Loucy (cell line): ENCODE results near the gene CANT1.

Source experiments
- H2AFZ ChIP-seq: fragments of 200-600 bp; sonication (generic); 2 replicates; pipeline ENCODE4 v1.6.0; 2016; ENCODE audit warnings: antibody characterized with exemption, mild to moderate bottlenecking, low read length, moderate library complexity
- H3F3A ChIP-seq: fragments of 200-600 bp; 2 replicates; pipeline ENCODE4 v1.6.0; 2016; ENCODE audit warnings: antibody characterized with exemption, low read depth, mild to moderate bottlenecking
- H3K27me3 ChIP-seq: fragments of 200-600 bp; sonication (generic); 2 replicates; pipeline ENCODE4 v1.6.1; 2014; ENCODE audit warnings: low read length, mild to moderate bottlenecking; ENCODE audit not compliant: insufficient read depth, poor library complexity, severe bottlenecking
- H3K36me3 ChIP-seq: fragments of 200-600 bp; sonication (generic); 2 replicates; pipeline ENCODE4 v1.6.1; 2016; ENCODE audit warnings: low read length; ENCODE audit not compliant: insufficient read depth
- H3K4me1 ChIP-seq: fragments of 200-600 bp; sonication (generic); 2 replicates; pipeline ENCODE4 v1.5.1; 2014; ENCODE audit warnings: low read length, mild to moderate bottlenecking; ENCODE audit not compliant: insufficient read depth, poor library complexity, severe bottlenecking
- H3K4me2 ChIP-seq: fragments of 200-600 bp; sonication (generic); 2 replicates; pipeline ENCODE4 v1.6.0; 2014; ENCODE audit warnings: antibody characterized with exemption, low read length, low read depth, mild to moderate bottlenecking; ENCODE audit not compliant: poor library complexity, severe bottlenecking
- H3K4me3 ChIP-seq: fragments of 200-600 bp; sonication (generic); 2 replicates; pipeline ENCODE4 v1.5.1; 2014; ENCODE audit warnings: low read length, mild to moderate bottlenecking, mixed read lengths; ENCODE audit not compliant: poor library complexity, severe bottlenecking
- H3K79me2 ChIP-seq: fragments of 200-600 bp; sonication (generic); 2 replicates; pipeline ENCODE4 v1.6.1; 2014; ENCODE audit warnings: low read length; ENCODE audit not compliant: insufficient read depth
- H3K9ac ChIP-seq: fragments of 200-600 bp; sonication (generic); 2 replicates; pipeline ENCODE4 v1.6.0; 2014; ENCODE audit warnings: mild to moderate bottlenecking, low read depth, low read length, moderate library complexity; ENCODE audit not compliant: poor library complexity, severe bottlenecking
- H3K9me2 ChIP-seq: fragments of 200-600 bp; sonication (generic); replicated peaks from 2 replicates; pipeline ENCODE4 v1.6.1; 2016; ENCODE audit warnings: low read depth, low read length, mixed read lengths
- H3K9me3 ChIP-seq: fragments of 200-600 bp; sonication (generic); 2 replicates; pipeline ENCODE4 v1.6.1; 2014; ENCODE audit warnings: mild to moderate bottlenecking, antibody characterized with exemption, low read length, low read depth; ENCODE audit not compliant: insufficient read depth
- H4K20me1 ChIP-seq: fragments of 200-600 bp; sonication (generic); 2 replicates; pipeline ENCODE4 v1.6.0; 2014; ENCODE audit warnings: antibody characterized with exemption, low read length, mild to moderate bottlenecking; ENCODE audit not compliant: insufficient read depth, poor library complexity, severe bottlenecking
- CTCF ChIP-seq: fragments of 200-600 bp; sonication (generic); conservative IDR thresholded peaks from 2 replicates; pipeline ENCODE4 v1.5.1; 2014; ENCODE audit warnings: mild to moderate bottlenecking, antibody characterized with exemption, low read length
- EZH2phosphoT487 ChIP-seq: fragments of 200-600 bp; IDR thresholded peaks from 2 replicates; pipeline ENCODE4 v1.6.1; 2018; ENCODE audit warnings: antibody characterized with exemption, mild to moderate bottlenecking, moderate library complexity, borderline replicate concordance

CANT1 gene

GRCh38 chr17:79009397-79010303, at the start of gene CANT1:
TSS of gene CANT1 (minus strand) at chr17:79009764. CDS start at chr17:78997622, 12,142 bp downstream.
- Histone ChIP-seq H3F3A (no peaks in the 10 kb centered on the region), H3K9ac (peak within 1 kb of the TSS; percentile 96), H3K4me3 (peak within 1 kb of the TSS; percentile 95), H3K4me2 (peak within 1 kb of the TSS; percentile 97), H3K79me2 (peaks cover 47% of the 10 kb centered on the region), H3K27me3 (no peaks in the 10 kb centered on the region), H3K9me3 (no peaks in the 10 kb centered on the region), H4K20me1 (peaks cover 31% of the 10 kb centered on the region), H3K36me3 (no peaks in the 10 kb centered on the region), H2AFZ (peak within 1 kb of the TSS; percentile 98), H3K4me1 (peaks cover 43% of the 10 kb centered on the region), H3K9me2 (no peaks in the 10 kb centered on the region)
- TF ChIP-seq EZH2phosphoT487, result no peak
- no peak for TF ChIP-seq CTCF

- no peaks in the 10 kb centered on the region for H3K9me2 ChIP-seq
- H2AFZ ChIP-seq, result no peak overlapping the region
- H3K4me2 ChIP-seq, result no peak overlapping the region
- no peaks in the 10 kb centered on the region for H3K79me2 ChIP-seq
- H3K9ac ChIP-seq, result no peak overlapping the region
- H3K9me3 ChIP-seq, result no peaks in the 10 kb centered on the region
- no peaks in the 10 kb centered on the region for H3K4me1 ChIP-seq
- no peak for TF ChIP-seq EZH2phosphoT487
- TF ChIP-seq CTCF, result no peak
- H3K36me3 ChIP-seq, result no peaks in the 10 kb centered on the region
- H3K27me3 ChIP-seq, result no peaks in the 10 kb centered on the region
- H3F3A ChIP-seq, result no peaks in the 10 kb centered on the region
- no peak overlapping the region for H3K4me3 ChIP-seq
- no peaks in the 10 kb centered on the region for H4K20me1 ChIP-seq
These were observed 48.3 kb upstream of the CANT1 start for GRCh38 chr17:79057737-79058385.

GRCh38 chr17:79055197-79055596, 45.6 kb upstream of the CANT1 start:
- H3K9me2 ChIP-seq, result no peaks in the 10 kb centered on the region
- H3F3A ChIP-seq, result no peaks in the 10 kb centered on the region
- H4K20me1 ChIP-seq, result no peaks in the 10 kb centered on the region
- H3K36me3 ChIP-seq, result no peaks in the 10 kb centered on the region
- no peaks in the 10 kb centered on the region for H3K9me3 ChIP-seq
- no peaks in the 10 kb centered on the region for H3K4me1 ChIP-seq
- H3K9ac ChIP-seq, result no peak overlapping the region
- no peak overlapping the region for H2AFZ ChIP-seq
- TF ChIP-seq CTCF, result no peak
- no peak for TF ChIP-seq EZH2phosphoT487
- H3K27me3 ChIP-seq, result no peaks in the 10 kb centered on the region
- no peaks in the 10 kb centered on the region for H3K79me2 ChIP-seq
- H3K4me2 ChIP-seq, result no peak overlapping the region
- H3K4me3 ChIP-seq, result no peak overlapping the region
